GM18907 (cell line): Measurements from ENCODE around the gene FRS2.

Experiments
- ATAC-seq: cut with Tn5 transposase; IDR thresholded peaks from one replicate; pipeline ENCODE4 v1.9.1; 2021; ENCODE audit warnings: mild to moderate bottlenecking, moderate library complexity; ENCODE audit not compliant: unreplicated experiment

FRS2 gene

GRCh38 chr12:69620921-69621320, 150.7 kb downstream of the FRS2 start:
- ATAC-seq = no peak

- ATAC-seq = no peak
These were observed 151.4 kb downstream of the FRS2 start for GRCh38 chr12:69621551-69621950.

- ATAC-seq = no peak
These were observed 153.8 kb downstream of the FRS2 start for GRCh38 chr12:69623970-69624369.

GRCh38 chr12:69627501-69627900, 157.3 kb downstream of the FRS2 start:
- no peak for ATAC-seq
